ENCODE data around the gene RCCD1. TPM values are rescaled to one million over a fixed set of nuclear protein-coding genes. Genes with fewer than 3 reads are reported as not detected.

The RCCD1 gene
- total and polyA plus RNA-seq, 9 of the 15 experiments (the other 6 are each of a cell fraction or from before 2014, with no cell fraction given) = 11.1 to 51.4 (median 24.7) TPM

DNA sequence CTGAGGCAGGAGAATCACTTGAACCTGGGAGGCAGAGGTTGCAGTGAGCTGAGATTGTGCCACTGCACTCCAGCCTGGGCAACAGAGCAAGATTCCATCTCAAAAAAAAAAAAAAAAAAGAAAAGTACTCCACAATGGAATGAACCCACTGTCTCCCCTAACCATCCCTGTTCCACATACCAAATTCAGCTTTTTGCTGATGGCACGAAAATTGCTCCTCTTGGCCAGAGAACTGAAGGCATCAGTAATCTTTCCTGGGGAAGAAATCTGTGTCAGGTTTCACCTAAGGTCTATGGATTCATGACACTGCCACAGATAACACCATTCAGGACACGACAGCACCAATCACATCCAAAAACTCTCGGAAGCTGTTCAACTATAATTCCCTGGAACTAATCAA lies 46.5 kb downstream of the RCCD1 start:
- Histone ChIP-seq H3K4me2 (ENCODE audit: insufficient read depth, low read length) (no peak overlapping the region), H3K9me3 (replicated peaks; ENCODE audit: control insufficient read depth, insufficient read depth, low read depth, low read length) (no peaks in the 10 kb centered on the region), H3K79me2 (ENCODE audit: control insufficient read depth, insufficient read depth, low read length) (peaks cover 2% of the 10 kb centered on the region; the same call in 1 of the 3 replicates), H3K27ac (ENCODE audit: extremely low read depth, low read depth, low read length) (no peak overlapping the region), H3K4me3 (no peak overlapping the region), H3K36me3 (ENCODE audit: control insufficient read depth, insufficient read depth, low read length) (peaks cover 76% of the 10 kb centered on the region), H3K9me1 (ENCODE audit: control insufficient read depth, insufficient read depth, low read length) (no peaks in the 10 kb centered on the region), H3K9ac (ENCODE audit: insufficient read depth in 1 of 2, low read depth in 2 of 2, low read length in 2 of 2) (no peak overlapping the region), H3K4me1 (replicated peaks in 1 of 2; ENCODE audit: control insufficient read depth in 2 of 2, insufficient read depth in 2 of 2, low read length in 2 of 2) (peaks cover 9 to 12% of the 10 kb centered on the region in 2 experiments; a peak in 4 of 5 replicates), H2AFZ (ENCODE audit: low read depth, low read length) (no peak overlapping the region), H3K27me3 (ENCODE audit: control insufficient read depth in 2 of 2, insufficient read depth in 2 of 2, low read length in 2 of 2) (no peaks in the 10 kb centered on the region), H4K20me1 (replicated peaks; ENCODE audit: control insufficient read depth, insufficient read depth, low read length) (0 out of 2 replicates have a peak, but pooled peaks cover under 1% of the 10 kb centered on the region)
- intact Hi-C loops (cut with micrococcal nuclease) = no loop called here
- no peak for FAIRE-seq
- no TSS peak for BruUV-seq (replicated peaks)
- in situ Hi-C loops (cut with MboI) = no loop called here
- ChIA-PET POLR2A (interaction anchor here (1.3 to 1.6 kb wide), 2 partner anchors 18 to 22 kb away, joined by 3 to 4 read pairs; no protein-coding TSS in a partner anchor), CTCF (ENCODE audit: low intra/inter-chr PET ratio) (no interaction called here)
- TF ChIP-seq MAFF (IDR thresholded peaks at IDR 0.05; ENCODE audit: low read length) = 0 out of 2 replicates have a peak, but pooled peaks have one; percentile 1
- no peak for TF ChIP-seq TAF1 (IDR thresholded peaks at IDR 0.05; ENCODE audit: control insufficient read depth, extremely low read depth, insufficient read depth, low read length, severe bottlenecking)
- peak; percentile 71 for TF ChIP-seq ZNF316 (IDR thresholded peaks at IDR 0.05)
- TF ChIP-seq C11orf30 (IDR thresholded peaks at IDR 0.05; ENCODE audit: low read depth) = peak; percentile 48; the same call in 1 of the 2 replicates
- DNase-seq (ENCODE audit: extremely low read depth in 1 of 4, low spot score in 3 of 4) = no peak
- ATAC-seq = no peak
- 53% methylated on average over 3 of the region's 3 CpGs for WGBS (ENCODE audit: insufficient coverage, low coverage, missing lambda C conversion rate)

DNA sequence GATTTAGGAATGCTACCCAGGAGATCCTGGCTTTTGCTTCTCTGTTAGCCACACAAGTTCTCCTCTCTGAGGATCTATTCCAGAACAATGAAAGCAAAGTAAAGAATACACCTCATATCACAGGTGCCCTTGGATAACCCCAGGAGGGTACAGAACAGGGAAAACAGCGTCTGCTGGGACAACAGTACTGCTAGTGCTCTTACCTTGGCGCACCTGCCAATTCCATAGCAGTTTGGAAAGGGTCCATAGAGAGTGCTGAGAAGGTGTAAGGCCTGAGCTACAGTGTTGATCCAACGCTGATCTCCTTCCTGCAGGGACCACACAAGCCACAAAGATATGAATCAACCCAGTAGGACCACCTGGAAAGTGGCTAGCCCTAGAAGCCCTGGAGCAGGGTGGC lies 52.6 kb downstream of the RCCD1 start:
- no peaks in the 10 kb centered on the region for H3K9me3 ChIP-seq (replicated peaks; ENCODE audit: control insufficient read depth, insufficient read depth, low read depth, low read length)
- H3K27me3 ChIP-seq (ENCODE audit: control insufficient read depth in 2 of 2, insufficient read depth in 2 of 2, low read length in 2 of 2) = no peaks in the 10 kb centered on the region
- ChIA-PET CTCF (ENCODE audit: low intra/inter-chr PET ratio) (no interaction called here), POLR2A (interaction anchor here (0.6 to 1.9 kb wide), 7 partner anchors 10 to 262 kb away, joined by 3 to 6 read pairs (median 5); partner anchors contain the start of gene PRC1)
- no peak overlapping the region for H3K4me3 ChIP-seq
- BruUV-seq (replicated peaks) = no TSS peak
- H3K9ac ChIP-seq (ENCODE audit: insufficient read depth in 1 of 2, low read depth in 2 of 2, low read length in 2 of 2) = no peak overlapping the region
- 80% methylated on average over 3 of the region's 3 CpGs for WGBS (ENCODE audit: insufficient coverage, low coverage, missing lambda C conversion rate)
- no peak for FAIRE-seq
- H4K20me1 ChIP-seq (replicated peaks; ENCODE audit: control insufficient read depth, insufficient read depth, low read length) = 0 out of 2 replicates have a peak, but pooled peaks cover 2% of the 10 kb centered on the region
- intact Hi-C loops (cut with micrococcal nuclease) = no loop called here
- DNase-seq (ENCODE audit: extremely low read depth in 1 of 4, low spot score in 3 of 4) = no peak
- peaks cover 9 to 20% of the 10 kb centered on the region in 2 experiments; a peak in 4 of 5 replicates for H3K4me1 ChIP-seq (replicated peaks in 1 of 2; ENCODE audit: control insufficient read depth in 2 of 2, insufficient read depth in 2 of 2, low read length in 2 of 2)
- H2AFZ ChIP-seq (ENCODE audit: low read depth, low read length) = no peak overlapping the region
- H3K79me2 ChIP-seq (ENCODE audit: control insufficient read depth, insufficient read depth, low read length) = no peaks in the 10 kb centered on the region
- in situ Hi-C loops (cut with MboI) = no loop called here
- peaks cover 67% of the 10 kb centered on the region; the same call in 2 of the 3 replicates for H3K36me3 ChIP-seq (ENCODE audit: control insufficient read depth, insufficient read depth, low read length)
- no peak overlapping the region for H3K4me2 ChIP-seq (ENCODE audit: insufficient read depth, low read length)
- H3K27ac ChIP-seq (ENCODE audit: extremely low read depth, low read depth, low read length) = no peak overlapping the region
- no peaks in the 10 kb centered on the region for H3K9me1 ChIP-seq (ENCODE audit: control insufficient read depth, insufficient read depth, low read length)
- no peak for ATAC-seq
- TF ChIP-seq TCF7L2 (IDR thresholded peaks at IDR 0.05; ENCODE audit: low read depth, low read length) (no peak), MEF2D (tag; conservative IDR thresholded peaks at IDR 0.05; ENCODE audit: low read depth) (no peak), ZNF324 (CRISPR knock-in tag; IDR thresholded peaks at IDR 0.05) (no peak), TEAD1 (CRISPR knock-in tag; IDR thresholded peaks at IDR 0.05) (no peak)
- TF ChIP-seq, protein P1, sequence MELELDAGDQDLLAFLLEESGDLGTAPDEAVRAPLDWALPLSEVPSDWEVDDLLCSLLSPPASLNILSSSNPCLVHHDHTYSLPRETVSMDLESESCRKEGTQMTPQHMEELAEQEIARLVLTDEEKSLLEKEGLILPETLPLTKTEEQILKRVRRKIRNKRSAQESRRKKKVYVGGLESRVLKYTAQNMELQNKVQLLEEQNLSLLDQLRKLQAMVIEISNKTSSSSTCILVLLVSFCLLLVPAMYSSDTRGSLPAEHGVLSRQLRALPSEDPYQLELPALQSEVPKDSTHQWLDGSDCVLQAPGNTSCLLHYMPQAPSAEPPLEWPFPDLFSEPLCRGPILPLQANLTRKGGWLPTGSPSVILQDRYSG (tag; conservative IDR thresholded peaks at IDR 0.05; ENCODE audit: low read depth) = no peak
- TF ChIP-seq, protein P2, sequence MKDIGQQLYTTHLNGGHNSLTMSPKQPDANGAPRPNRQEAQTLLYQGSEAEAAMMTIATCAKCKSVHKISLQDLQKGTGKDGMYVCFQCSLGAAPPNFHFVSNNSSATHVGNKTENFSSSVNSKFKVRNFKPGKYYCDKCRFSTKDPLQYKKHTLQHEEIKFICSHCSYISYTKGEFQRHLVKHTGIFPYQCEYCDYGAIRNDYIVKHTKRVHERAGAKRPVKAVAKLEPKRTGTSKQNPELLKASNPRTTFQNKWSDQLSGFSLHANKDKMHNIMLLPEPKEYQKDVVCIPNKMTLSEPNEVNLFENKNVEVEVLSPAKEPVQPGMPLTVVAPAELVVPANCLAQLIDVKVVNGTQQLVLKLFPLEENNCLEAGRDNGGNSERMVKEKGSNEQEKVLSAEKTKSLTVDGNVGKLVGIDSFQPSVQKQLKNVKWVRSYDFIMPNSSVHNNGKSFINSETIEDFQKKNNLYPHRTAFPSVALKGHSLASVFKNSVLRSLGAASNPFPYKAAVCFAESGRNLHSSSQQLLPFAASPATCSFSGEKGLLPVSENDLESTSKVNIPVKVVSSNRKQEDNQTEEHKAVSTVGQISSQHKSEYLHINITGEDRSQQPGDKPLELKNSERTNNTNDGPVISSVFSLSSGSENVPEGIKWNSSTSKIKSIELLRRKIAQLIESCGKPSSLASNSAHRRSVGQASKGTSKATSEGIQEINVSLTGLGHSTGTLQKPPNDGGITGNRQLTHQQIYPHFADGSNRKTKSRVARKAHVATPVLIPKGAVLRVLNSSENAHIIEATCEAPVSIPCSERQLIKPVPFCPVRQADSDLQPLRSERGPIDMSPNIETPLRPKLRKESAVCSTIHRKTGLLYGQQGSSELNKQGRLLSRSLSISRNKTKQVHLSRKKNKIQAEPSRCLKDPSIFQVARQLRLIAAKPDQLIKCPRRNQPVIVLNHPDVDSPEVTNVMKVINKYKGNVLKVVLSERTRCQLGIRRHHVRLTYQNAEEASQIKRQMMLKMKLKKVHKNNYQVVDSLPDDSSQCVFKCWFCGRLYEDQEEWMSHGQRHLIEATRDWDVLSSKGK (CRISPR knock-in tag; IDR thresholded peaks at IDR 0.05) = no peak

Data from K562 (cell line).